T1000 (cell line): Measurements from ENCODE around the gene CTCF.
A peak's percentile ranks its signal among the peaks of the same experiment; 100 is the strongest.
"Not testable (repeated sequence)": the region's sequence is repeated elsewhere in the genome, so short reads cannot be mapped to it uniquely, and the experiment has no call there.

Experiments used
- DNase-seq: peaks from one replicate; lab custom pipeline; 2025; ENCODE audit warnings: mixed read lengths; lab: John Stamatoyannopoulos, UW

CTCF gene, protein sequence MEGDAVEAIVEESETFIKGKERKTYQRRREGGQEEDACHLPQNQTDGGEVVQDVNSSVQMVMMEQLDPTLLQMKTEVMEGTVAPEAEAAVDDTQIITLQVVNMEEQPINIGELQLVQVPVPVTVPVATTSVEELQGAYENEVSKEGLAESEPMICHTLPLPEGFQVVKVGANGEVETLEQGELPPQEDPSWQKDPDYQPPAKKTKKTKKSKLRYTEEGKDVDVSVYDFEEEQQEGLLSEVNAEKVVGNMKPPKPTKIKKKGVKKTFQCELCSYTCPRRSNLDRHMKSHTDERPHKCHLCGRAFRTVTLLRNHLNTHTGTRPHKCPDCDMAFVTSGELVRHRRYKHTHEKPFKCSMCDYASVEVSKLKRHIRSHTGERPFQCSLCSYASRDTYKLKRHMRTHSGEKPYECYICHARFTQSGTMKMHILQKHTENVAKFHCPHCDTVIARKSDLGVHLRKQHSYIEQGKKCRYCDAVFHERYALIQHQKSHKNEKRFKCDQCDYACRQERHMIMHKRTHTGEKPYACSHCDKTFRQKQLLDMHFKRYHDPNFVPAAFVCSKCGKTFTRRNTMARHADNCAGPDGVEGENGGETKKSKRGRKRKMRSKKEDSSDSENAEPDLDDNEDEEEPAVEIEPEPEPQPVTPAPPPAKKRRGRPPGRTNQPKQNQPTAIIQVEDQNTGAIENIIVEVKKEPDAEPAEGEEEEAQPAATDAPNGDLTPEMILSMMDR

GRCh38 chr16:67562526-67562917, at the start of gene CTCF:
Gene CTCF (plus strand): TSS chr16:67562526. CDS start chr16:67610833, 48,307 bp downstream.
- peak; percentile 81 for DNase-seq

GRCh38 chr16:67513892-67514291, 48.4 kb upstream of the CTCF start:
- DNase-seq, result not testable (repeated sequence)

- peak; percentile 29 for DNase-seq
These were observed 47.9 kb upstream of the CTCF start for GRCh38 chr16:67514382-67514828.

DNA sequence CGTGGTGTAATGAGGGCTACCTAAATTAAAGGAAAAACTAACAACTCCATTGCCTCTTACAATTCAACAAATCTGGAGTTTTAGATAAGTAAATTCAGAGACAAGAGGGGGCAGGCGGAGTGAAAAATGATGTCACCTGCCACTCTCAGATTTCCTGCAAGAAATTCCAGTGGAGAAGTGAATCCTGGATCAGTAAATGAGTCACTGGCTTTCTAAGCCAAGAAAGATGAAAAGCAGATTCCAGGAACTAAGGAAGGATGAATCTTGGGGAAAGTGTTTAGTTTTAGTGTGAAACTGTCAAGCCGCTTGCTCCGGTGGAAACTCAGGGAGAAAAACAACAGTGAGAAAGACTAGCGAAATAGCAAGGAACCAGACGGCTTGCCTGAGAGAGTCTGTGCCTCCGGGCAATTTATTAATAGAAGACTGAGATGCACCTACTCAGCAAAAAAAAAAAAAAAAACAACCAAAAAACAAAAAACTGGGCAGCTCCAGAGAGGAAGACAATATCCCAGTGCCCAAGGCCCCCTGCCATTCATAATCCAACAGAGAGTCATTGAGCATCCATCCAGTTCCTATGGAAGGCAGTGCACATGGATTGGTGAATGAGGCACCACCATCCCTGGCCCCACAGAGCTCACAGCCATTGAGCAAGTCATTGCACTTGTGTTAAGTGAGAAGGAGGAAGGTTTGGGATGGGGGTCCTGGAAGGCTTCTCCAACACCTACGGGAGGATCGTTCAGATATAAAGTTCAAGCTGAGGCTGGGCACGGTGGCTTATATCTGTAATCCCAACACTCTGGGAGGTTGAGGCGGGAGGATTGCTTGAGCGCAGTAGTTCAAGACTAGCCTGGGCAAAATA, 45.8 kb upstream of the CTCF start:
- DNase-seq, result no peak

DNA sequence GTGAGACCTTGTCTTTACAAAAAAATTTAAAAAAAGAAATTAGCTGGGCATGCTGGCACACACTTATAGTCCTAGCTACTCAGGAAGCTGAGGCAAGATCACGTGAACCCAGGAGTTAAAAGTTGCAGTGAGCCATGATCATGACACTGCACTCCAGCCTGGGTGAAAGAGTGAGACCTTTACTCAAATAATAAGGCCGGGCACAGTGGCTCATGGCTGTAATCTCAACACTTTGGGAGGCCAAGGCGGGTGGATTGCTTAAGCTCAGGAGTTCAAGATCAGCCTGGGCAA, 45.2 kb upstream of the CTCF start:
- no peak for DNase-seq

DNA sequence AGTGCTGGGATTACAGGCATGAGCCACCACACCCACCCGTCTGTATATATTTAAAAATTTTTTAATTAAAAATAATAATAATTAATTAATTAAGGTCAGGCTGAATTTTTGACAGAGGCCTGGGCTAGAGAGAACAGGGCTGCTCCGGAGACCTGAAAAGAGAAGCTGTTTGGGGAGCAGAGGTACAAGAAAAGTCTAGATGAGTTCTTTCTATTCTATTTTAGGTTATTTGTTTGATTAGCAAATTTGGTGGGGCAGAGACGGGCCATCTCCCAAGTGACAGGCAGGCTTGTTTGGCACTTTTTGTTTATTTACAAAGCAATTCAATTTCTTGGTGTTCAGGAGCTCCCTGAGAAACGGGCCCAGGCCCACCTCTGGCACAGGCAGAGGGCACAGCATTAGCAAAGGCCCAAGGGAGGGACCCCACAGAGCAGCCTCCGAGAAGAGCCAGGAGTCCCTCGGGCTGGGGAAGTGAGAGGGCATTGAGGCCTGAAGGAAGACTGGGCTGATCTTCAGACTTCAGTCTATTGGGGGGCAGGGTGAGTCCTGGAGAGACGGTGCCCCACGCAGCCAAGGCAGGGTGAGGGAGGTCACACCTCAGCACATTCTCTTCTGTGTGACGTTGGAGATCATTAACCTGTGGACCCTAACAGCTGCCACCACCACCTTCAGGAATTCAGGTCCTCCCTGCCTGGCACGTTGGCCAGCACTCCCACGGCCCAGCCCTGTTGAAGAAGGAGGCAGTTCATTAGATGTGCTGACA, 44.5 kb upstream of the CTCF start:
- no peak for DNase-seq

- no peak for DNase-seq
These were observed 43.6 kb upstream of the CTCF start for GRCh38 chr16:67518676-67519075.

DNA sequence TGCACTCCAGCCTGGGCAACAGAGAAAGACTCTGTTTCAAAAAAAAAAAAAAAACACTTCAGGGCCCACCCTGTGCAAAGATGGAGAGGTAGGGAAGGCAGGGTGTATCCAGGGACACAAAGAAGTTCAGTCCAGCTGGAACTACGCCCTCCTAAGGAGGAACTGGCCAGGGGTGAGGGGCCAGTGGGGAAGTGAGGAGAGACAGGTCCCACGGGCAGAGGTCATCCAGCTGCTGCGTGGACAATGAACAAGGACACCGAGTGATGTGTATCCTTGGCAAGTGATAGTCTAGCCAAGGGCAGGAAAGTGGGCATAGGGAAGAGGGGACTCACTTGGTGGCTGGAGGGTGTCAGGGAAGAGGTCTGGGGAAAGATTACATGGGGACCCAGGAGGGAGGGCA, 43.1 kb upstream of the CTCF start:
- DNase-seq, result no peak

- peak; percentile 90 for DNase-seq
These were observed 41.1 kb upstream of the CTCF start for GRCh38 chr16:67521095-67521804.

- DNase-seq, result no peak
These were observed 37.0 kb upstream of the CTCF start for GRCh38 chr16:67525176-67525860.

GRCh38 chr16:67526149-67526791, 36.1 kb upstream of the CTCF start:
- no peak for DNase-seq

GRCh38 chr16:67528222-67528869, 34.0 kb upstream of the CTCF start, which contains the start of gene RIPOR1:
Gene RIPOR1 (plus strand): TSS chr16:67528829. CDS start chr16:67538447, 9,618 bp downstream.
- no peak for DNase-seq

DNA sequence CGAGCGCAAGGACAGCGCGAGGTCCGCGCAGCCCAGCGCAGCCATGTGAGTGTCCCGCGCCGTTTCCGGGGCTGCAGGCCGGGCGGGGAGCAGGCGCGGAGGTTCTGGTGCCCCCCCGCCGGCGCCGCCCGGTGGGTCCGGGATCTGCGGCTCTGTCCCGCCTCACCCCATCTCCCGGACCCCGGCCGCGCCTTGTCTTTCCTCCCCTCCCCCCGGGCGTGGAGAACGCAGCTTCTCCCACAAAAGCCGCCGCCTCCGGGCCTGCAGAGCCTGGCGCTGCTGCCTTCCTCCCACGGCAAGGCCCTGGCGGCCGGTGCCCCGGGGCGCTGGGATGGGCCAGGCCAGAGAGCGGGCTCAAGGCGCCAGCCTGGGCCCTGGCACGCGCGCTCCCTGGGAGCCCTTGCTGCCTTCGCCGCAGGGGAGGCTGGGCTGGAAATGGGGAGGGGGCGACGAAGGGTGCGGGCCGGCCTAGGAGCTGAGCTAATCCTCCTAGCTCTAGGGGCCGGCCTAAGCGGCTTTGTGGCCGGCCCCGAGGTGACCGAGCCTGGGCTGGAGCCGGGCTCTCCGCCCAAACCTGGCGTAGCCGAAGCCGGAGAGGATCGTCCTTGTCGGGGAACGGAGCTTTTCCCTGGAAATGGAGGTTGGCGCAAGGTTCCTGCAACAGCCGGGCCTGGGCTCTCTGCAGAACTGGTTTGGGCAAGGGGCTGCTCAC, 33.3 kb upstream of the CTCF start:
- DNase-seq, result no peak

GRCh38 chr16:67529582-67530012, 32.7 kb upstream of the CTCF start:
- no peak for DNase-seq

- peak; percentile 19 for DNase-seq
These were observed 32.0 kb upstream of the CTCF start for GRCh38 chr16:67530013-67530939.

- no peak for DNase-seq
These were observed 31.1 kb upstream of the CTCF start for GRCh38 chr16:67531247-67531646.

DNA sequence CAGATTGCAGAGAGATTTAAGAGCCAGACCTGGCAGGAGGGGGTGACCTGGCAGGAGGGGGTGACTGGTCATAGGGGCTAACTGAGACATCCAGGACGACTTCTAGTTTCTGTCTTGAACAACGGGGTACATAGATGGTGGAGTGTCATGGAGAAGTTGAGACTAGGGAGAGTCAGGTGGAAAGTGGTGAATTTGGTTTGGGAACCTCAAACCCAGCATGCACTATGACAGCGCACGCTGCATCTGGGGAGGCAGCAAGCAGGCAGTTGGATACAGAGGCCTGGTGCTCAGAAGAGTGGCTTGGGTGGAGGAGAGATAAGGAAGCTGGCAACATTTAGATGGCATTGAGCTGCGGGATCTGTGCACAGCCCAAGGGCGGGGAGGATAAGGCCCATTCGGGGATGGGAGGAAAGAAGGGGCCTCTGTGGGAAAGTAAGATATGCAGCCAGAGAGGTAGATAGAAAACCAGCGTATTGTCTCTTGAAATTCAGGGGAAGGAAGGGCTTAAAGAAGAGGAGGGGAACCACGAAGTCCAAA, 29.2 kb upstream of the CTCF start:
- DNase-seq, result no peak
